ENCODE measurements around the gene RAB5IF. TPM values are rescaled to one million over a fixed set of nuclear protein-coding genes. Genes with fewer than 3 reads are reported as not detected.
A peak's percentile ranks its signal among the peaks of the same experiment; 100 is the strongest.

Gene RAB5IF
- total RNA-seq, 2 experiments from 2014 or later = 92.8 to 94.1 TPM

DNA sequence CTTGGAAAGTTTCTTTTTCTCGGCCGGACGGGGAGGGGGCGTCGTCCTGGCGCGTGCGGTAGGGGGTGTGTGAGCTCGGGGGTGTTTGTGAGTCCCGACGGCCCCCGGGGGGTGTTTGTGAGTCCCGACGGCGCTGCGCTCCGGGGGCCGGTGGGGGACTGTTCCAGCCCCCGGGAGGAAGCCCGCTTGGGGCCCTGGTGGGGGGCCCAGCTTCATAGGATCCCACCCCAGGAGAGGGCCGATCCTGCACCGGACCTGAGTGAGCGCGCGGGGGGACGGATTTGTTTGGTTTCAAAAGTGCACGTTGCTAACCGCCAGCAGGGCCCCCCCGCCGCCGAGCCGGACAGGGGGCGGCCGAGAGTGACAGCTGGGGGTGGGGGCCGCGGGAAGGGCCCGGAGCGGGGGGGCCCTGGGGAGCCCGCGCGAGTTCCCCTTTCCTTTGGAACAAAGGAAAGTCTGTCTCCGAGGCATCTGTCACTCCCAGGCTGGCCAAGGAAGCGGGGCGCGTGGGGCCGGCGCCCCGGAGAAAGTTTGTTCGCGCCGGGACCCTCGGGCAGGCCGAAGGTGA, 31.7 kb upstream of the RAB5IF start:
- peak overlapping the region; percentile 92 for H3K4me3 Mint-ChIP-seq
- peaks cover 25% of the 10 kb centered on the region for H3K36me3 Mint-ChIP-seq (ENCODE audit: low read depth)
- CTCF ChIA-PET = interaction anchor here (0.9 to 3.7 kb wide), 7 partner anchors 15 to 261 kb away, joined by 3 to 18 read pairs (median 4); partner anchors contain the start of gene RAB5IF
- H3K27ac Mint-ChIP-seq = peak overlapping the region; percentile 44
- DNase-seq = peak; percentile 33
- H3K4me1 Mint-ChIP-seq = peaks cover 34% of the 10 kb centered on the region
- POLR2A ChIA-PET = interaction anchor here (0.6 to 9.1 kb wide), 17 partner anchors 9 to 619 kb away, joined by 3 to 113 read pairs (median 6); partner anchors contain the start of genes DSN1, RAB5IF, SCAND1 and SLA2
- H3K27me3 Mint-ChIP-seq = no peaks in the 10 kb centered on the region
- H3K9me3 Mint-ChIP-seq = no peaks in the 10 kb centered on the region

DNA sequence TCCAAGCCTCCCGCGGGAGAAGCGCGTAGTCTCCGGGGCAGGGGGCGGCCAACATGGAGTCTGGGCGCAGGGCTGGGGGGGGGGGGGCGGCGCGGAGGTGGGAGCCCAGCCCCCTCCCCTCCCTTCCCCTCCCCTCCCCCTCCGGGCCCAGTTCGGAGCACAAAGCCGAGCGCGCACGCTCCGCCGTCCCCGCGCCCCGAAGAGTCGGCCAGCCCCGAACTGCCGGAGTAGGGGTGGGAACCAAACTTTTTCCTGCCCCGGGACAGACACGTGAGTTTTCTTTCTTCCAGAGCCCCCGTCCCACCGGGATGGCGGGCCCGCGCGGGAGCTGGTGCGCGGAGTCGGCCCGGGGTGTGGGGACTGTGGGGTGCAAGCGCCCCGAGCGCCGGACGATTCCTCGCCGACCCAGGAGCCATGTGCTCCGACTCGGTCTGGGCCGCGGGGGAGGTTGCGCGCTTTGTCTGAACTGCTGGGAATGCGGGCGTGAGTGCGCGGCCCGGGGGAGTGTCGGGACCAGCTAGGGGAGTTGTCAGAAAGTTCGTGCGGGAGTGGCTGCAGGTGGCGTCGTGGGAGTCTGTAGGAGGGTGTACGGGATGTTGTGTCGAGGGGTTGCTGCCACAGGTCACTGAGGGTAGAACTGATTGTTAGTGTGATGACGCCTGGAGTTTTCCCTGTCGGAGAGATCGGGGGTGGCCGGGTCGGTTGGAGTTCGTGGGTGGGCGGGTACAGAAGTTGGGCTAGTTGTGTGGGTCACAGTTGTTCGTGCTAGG, 31.0 kb upstream of the RAB5IF start:
- ChIA-PET CTCF (interaction anchor here (0.9 to 3.7 kb wide), 8 partner anchors 14 to 261 kb away, joined by 3 to 18 read pairs (median 4); partner anchors contain the start of gene RAB5IF), POLR2A (interaction anchor here (0.6 to 9.1 kb wide), 20 partner anchors 9 to 620 kb away, joined by 3 to 113 read pairs (median 5); partner anchors contain the start of genes DSN1, RAB5IF, SCAND1 and SLA2)
- H3K4me3 Mint-ChIP-seq = peak overlapping the region; percentile 92
- no peaks in the 10 kb centered on the region for H3K27me3 Mint-ChIP-seq
- peak; percentile 47 for DNase-seq
- H3K36me3 Mint-ChIP-seq (ENCODE audit: low read depth) = peaks cover 30% of the 10 kb centered on the region
- H3K9me3 Mint-ChIP-seq = no peaks in the 10 kb centered on the region
- peaks cover 34% of the 10 kb centered on the region for H3K4me1 Mint-ChIP-seq
- peak overlapping the region; percentile 81 for H3K27ac Mint-ChIP-seq

DNA sequence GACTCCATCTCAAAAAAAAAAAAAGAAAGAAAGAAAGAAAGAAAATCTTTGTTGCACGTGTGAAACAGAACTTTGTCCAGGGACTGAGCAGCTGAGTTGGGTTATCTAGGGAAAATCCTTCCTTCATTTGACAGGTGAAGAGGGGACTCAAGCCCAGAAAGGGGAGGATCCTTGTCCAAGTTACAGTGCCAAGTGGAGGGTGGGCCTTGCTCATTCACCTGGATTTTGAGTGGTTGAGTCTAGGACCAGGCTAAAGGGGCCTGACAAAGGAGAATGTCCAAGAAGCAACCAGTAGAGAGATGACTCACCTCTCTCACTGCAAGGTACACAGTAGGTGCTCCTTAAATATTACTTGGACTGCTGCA, 29.5 kb upstream of the RAB5IF start:
- Mint-ChIP-seq H3K27ac (peak overlapping the region; percentile 81), H3K36me3 (ENCODE audit: low read depth) (peaks cover 40% of the 10 kb centered on the region), H3K27me3 (no peaks in the 10 kb centered on the region), H3K4me1 (peaks cover 41% of the 10 kb centered on the region), H3K4me3 (peak overlapping the region; percentile 92), H3K9me3 (no peaks in the 10 kb centered on the region)
- ChIA-PET POLR2A (interaction anchor here (1.6 to 9.1 kb wide), 5 partner anchors 9 to 623 kb away, joined by 4 to 113 read pairs (median 55); partner anchors contain the start of gene RAB5IF), CTCF (interaction anchor here (0.7 to 3.7 kb wide), 5 partner anchors 13 to 29 kb away, joined by 3 to 18 read pairs (median 15); partner anchors contain the start of gene RAB5IF)
- no peak for DNase-seq

DNA sequence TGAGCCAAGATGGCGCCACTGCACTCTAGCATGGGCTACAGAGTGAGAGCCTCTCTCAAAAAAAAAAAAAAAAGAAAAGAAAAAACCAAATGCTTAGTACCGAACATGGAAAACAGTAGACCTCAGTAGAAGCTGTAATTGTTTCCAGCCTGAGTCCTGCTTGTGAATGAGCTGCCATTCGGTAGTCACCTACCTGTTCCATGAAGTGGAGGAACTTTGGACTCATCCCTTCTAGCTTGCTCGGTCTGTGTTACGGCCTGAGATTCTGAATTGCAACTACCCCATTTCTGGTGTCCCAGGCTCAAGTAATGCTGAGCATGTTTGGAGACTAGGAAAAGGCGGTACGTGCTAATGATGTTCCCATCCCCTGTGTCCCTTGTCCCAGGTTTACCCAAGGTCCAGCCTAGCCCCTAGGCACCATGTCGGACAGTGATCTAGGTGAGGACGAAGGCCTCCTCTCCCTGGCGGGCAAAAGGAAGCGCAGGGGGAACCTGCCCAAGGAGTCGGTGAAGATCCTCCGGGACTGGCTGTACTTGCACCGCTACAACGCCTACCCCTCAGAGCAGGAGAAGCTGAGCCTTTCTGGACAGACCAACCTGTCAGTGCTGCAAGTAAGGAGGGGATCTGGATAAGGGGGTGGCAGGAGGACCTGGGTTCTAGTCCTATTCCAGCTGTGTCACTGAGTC, 27.1 kb upstream of the RAB5IF start:
- no peaks in the 10 kb centered on the region for H3K9me3 Mint-ChIP-seq
- no peak for DNase-seq
- no peak overlapping the region for H3K27ac Mint-ChIP-seq
- no peak overlapping the region for H3K4me3 Mint-ChIP-seq
- peaks cover 45% of the 10 kb centered on the region for H3K4me1 Mint-ChIP-seq
- POLR2A ChIA-PET = interaction anchor here (1.3 to 9.1 kb wide), 3 partner anchors 15 to 27 kb away, joined by 5 to 113 read pairs (median 111); partner anchors contain the start of gene RAB5IF
- peaks cover 52% of the 10 kb centered on the region for H3K36me3 Mint-ChIP-seq (ENCODE audit: low read depth)
- CTCF ChIA-PET = interaction anchor here (0.7 to 3.6 kb wide), 3 partner anchors 17 to 84 kb away, joined by 3 to 18 read pairs (median 4); partner anchors contain the start of gene RAB5IF
- no peaks in the 10 kb centered on the region for H3K27me3 Mint-ChIP-seq

DNA sequence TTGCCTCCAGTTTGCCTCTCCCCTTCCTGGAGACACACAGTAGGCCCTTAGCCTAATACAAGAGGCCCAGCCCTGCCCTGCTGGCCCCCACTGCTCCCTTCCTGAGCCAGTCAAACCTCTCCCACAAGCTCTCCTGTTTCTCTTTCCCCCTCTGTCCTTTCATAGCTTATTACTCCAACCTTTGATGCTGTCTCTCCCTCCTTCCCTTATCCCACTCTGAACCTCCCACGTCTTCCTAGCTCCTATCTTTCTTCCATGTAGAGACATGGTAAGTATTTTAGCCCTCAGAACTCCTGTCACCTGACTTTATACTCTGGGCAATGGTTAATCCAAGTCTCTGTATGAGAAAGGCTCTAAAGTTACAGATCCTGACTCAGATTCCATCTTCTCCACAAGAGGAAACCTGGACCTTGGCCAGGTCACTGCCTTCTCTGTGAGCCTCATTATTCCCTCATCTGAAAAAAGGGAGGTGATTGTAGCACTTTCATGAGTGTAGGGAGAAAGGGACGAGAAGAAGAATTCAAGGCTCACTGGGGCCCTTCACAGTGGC, 25.5 kb upstream of the RAB5IF start:
- no peaks in the 10 kb centered on the region for H3K27me3 Mint-ChIP-seq
- H3K9me3 Mint-ChIP-seq = no peaks in the 10 kb centered on the region
- CTCF ChIA-PET = interaction anchor here (1.1 kb wide), 1 partner anchor 25 kb away, joined by 3 read pairs; no protein-coding TSS in a partner anchor
- no peak overlapping the region for H3K4me3 Mint-ChIP-seq
- POLR2A ChIA-PET = interaction anchor here (1.0 to 6.6 kb wide), 3 partner anchors 14 to 25 kb away, joined by 4 to 52 read pairs (median 5); partner anchors contain the start of gene RAB5IF
- no peak for DNase-seq
- H3K4me1 Mint-ChIP-seq = peaks cover 44% of the 10 kb centered on the region
- H3K36me3 Mint-ChIP-seq (ENCODE audit: low read depth) = peaks cover 53% of the 10 kb centered on the region
- H3K27ac Mint-ChIP-seq = peak overlapping the region; percentile 68

DNA sequence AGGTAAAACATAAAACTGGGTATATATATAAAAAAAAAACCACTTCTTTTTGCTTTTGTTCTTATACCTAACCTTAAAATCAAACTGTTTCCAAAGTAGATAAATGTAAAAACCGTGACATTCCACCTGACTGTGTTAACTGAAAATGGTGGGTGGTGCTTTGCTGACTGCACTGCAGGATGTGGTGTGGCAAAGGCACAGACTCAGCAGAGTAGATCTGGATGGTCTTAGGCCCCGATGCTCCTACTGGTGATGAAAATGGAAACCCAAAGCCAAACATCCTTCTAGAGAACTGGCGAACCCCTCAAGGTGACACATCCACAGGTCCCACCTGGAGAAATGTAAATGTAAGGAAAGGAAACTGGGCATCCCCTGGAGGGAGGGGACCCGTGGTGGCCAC, 23.3 kb upstream of the RAB5IF start:
- H3K36me3 Mint-ChIP-seq (ENCODE audit: low read depth) = peaks cover 41% of the 10 kb centered on the region
- H3K4me3 Mint-ChIP-seq = no peak overlapping the region
- peaks cover 36% of the 10 kb centered on the region for H3K4me1 Mint-ChIP-seq
- DNase-seq = peak; percentile 64
- no peaks in the 10 kb centered on the region for H3K27me3 Mint-ChIP-seq
- no peaks in the 10 kb centered on the region for H3K9me3 Mint-ChIP-seq
- ChIA-PET POLR2A (interaction anchor here (1.4 to 8.5 kb wide), 4 partner anchors 9 to 23 kb away, joined by 3 to 55 read pairs (median 32); partner anchors contain the start of genes RAB5IF and TGIF2), CTCF (interaction anchor here (2.3 kb wide), 1 partner anchor 13 kb away, joined by 8 read pairs; no protein-coding TSS in a partner anchor)
- H3K27ac Mint-ChIP-seq = peak overlapping the region; percentile 83

DNA sequence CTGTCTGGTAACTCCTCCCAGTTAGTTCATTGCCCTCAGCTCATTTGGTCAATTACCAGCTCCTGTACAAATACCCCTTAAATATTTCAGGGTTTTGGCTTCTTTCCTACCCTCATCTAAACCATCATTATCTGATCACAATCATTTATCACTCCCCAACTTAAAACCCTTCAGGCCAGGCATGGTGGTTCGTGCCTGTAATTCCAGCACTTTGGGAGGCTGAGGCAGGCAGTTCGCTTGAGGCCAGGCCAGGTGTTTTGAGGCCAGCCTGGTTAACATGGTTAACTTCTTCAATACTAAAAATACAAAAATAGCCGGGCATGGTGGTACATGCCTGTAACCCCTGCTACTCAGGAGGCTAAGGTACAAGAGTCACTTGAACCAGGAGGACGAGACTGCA, 22.8 kb upstream of the RAB5IF start:
- peak overlapping the region; percentile 83 for H3K27ac Mint-ChIP-seq
- H3K4me3 Mint-ChIP-seq = no peak overlapping the region
- H3K27me3 Mint-ChIP-seq = no peaks in the 10 kb centered on the region
- H3K9me3 Mint-ChIP-seq = no peaks in the 10 kb centered on the region
- peaks cover 45% of the 10 kb centered on the region for H3K36me3 Mint-ChIP-seq (ENCODE audit: low read depth)
- DNase-seq = no peak
- CTCF ChIA-PET = interaction anchor here (2.3 kb wide), 1 partner anchor 13 kb away, joined by 8 read pairs; no protein-coding TSS in a partner anchor
- H3K4me1 Mint-ChIP-seq = peaks cover 41% of the 10 kb centered on the region
- POLR2A ChIA-PET = interaction anchor here (1.4 to 8.5 kb wide), 4 partner anchors 10 to 23 kb away, joined by 3 to 55 read pairs (median 32); partner anchors contain the start of genes RAB5IF and TGIF2

DNA sequence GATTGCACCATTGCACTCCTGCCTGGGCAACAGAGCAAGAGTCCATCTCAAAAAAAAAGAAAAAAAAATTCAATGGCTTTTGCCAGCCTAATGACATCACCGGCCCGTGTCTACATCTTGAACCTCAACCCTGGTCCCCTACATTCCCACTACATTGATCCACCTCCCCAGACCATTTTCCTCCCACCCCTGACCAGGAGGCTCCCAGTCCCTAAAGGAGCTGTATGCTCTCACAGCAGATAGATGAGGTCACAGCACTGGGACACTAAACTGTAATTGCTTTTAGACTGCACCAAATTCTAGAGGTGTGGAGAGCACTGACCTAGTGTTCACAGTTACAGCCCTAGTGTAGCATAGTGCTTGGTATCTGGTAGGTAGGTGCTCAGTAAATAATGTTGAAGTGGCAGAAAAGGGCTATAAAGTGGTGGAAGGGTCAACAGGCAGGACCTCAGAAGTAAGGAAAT, 21.5 kb upstream of the RAB5IF start:
- ChIA-PET POLR2A (interaction anchor here (6.6 to 8.5 kb wide), 2 partner anchors 10 to 11 kb away, joined by 52 to 55 read pairs; partner anchors contain the start of gene TGIF2), CTCF (interaction anchor here (0.6 to 2.3 kb wide), 3 partner anchors 11 to 20 kb away, joined by 3 to 8 read pairs (median 4); no protein-coding TSS in a partner anchor)
- peaks cover 44% of the 10 kb centered on the region for H3K4me1 Mint-ChIP-seq
- no peak for DNase-seq
- peaks cover 38% of the 10 kb centered on the region for H3K36me3 Mint-ChIP-seq (ENCODE audit: low read depth)
- H3K27ac Mint-ChIP-seq = peak overlapping the region; percentile 42
- H3K4me3 Mint-ChIP-seq = no peak overlapping the region
- H3K27me3 Mint-ChIP-seq = no peaks in the 10 kb centered on the region
- no peaks in the 10 kb centered on the region for H3K9me3 Mint-ChIP-seq

DNA sequence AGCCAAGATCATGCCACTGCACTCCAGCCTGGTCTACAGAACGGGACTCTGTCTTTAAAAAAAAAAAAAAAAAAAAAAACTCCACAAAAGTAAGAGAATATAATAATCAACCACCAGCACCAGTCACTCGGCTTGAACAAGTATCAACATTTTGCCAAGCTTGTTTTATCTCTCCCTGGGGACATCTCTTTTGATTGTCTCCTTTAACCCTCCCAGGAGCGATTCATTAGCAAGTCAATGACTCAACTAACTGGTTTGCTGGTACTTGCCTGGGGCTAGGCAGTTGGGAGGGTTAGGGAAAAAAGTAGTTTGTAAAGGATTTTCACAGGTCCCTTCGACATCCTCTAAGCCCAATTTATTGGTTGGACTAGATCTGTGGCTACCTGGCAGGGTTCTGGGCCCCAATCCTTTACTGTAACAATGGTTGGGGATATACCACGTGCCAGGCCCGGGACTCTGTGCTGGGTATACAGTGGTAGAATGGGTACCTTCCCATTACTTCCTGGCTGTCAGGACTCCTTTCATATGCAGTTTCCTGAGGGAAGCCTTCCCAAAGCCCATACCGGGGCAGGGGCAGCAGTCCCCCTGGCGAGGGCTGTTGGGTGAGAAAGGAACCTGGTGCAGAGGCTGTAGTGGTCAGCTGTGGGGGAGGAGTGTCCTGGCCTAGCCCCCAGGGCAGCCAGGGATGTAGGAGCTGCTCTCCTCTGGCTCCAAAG, 20.0 kb upstream of the RAB5IF start:
- no peak overlapping the region for H3K4me3 Mint-ChIP-seq
- POLR2A ChIA-PET = interaction anchor here (1.5 to 8.5 kb wide), 3 partner anchors 8 to 20 kb away, joined by 6 to 55 read pairs (median 52); partner anchors contain the start of genes RAB5IF and TGIF2
- no peak overlapping the region for H3K27ac Mint-ChIP-seq
- DNase-seq = no peak
- H3K27me3 Mint-ChIP-seq = no peaks in the 10 kb centered on the region
- peaks cover 28% of the 10 kb centered on the region for H3K36me3 Mint-ChIP-seq (ENCODE audit: low read depth)
- H3K9me3 Mint-ChIP-seq = no peaks in the 10 kb centered on the region
- CTCF ChIA-PET = interaction anchor here (0.6 to 1.6 kb wide), 4 partner anchors 9 to 143 kb away, joined by 3 to 4 read pairs (median 3); partner anchors contain the start of gene RAB5IF
- H3K4me1 Mint-ChIP-seq = peaks cover 40% of the 10 kb centered on the region

DNA sequence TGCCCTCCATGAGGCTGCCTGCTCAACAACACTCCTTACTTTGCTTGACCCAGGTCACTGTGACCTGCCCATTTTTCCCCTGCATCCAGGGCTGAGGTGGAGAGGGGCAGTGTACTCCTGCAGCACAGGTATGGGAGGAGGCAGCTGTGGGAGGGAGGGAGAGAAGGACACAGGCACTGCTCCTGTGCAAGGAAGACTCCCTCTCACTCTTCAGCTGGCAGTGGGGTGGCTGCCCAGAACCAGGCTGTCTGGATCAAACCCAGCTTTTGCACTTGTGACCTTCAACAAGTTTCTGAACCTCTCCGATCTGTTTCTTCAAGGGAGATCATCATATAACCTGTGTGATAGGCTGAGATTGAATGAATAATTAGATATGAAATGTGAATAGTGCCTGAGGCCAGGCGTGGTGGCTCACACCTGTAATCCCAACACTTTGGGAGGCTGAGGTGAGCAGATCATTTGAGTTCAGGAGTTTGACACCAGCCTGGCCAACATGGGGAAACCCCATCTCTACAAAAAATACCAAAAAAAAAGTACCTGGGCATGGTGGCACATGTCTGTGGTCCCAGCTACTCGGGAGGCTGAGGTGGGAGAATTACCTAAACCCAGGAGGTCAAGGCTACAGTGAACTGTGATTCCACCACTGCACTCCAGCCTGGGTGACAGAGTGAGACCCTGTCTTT, 18.1 kb upstream of the RAB5IF start:
- H3K4me3 Mint-ChIP-seq = no peak overlapping the region
- peaks cover 34% of the 10 kb centered on the region for H3K36me3 Mint-ChIP-seq (ENCODE audit: low read depth)
- no peaks in the 10 kb centered on the region for H3K27me3 Mint-ChIP-seq
- H3K27ac Mint-ChIP-seq = no peak overlapping the region
- peaks cover 41% of the 10 kb centered on the region for H3K4me1 Mint-ChIP-seq
- CTCF ChIA-PET = interaction anchor here (1.0 to 5.7 kb wide), 5 partner anchors 12 to 58 kb away, joined by 3 to 58 read pairs (median 7); partner anchors contain the start of genes RAB5IF, SLA2 and TGIF2
- POLR2A ChIA-PET = interaction anchor here (0.9 to 8.5 kb wide), 3 partner anchors 8 to 18 kb away, joined by 4 to 55 read pairs (median 5); partner anchors contain the start of genes RAB5IF and TGIF2
- no peak for DNase-seq
- H3K9me3 Mint-ChIP-seq = no peaks in the 10 kb centered on the region

Measured in activated CD4-positive, alpha-beta memory T cell treated with anti-CD3 and anti-CD28 coated beads, Interleukin-2, amount 10 ng/mL, durations not matched to agents 7 days and 5 days (primary cell).